GM12878 (cell line): ENCODE data around the gene NPLOC4. TPM values are rescaled to one million over a fixed set of nuclear protein-coding genes. Genes with fewer than 3 reads are reported as not detected.
"Not testable (repeated sequence)": the region's sequence is repeated elsewhere in the genome, so short reads cannot be mapped to it uniquely, and the experiment has no call there.

Experiments
- ATAC-seq: fragments of 200-7000 bp; cut with Tn5 transposase; 3 replicates; pipeline ENCODE4 v1.9.1; 2020; ENCODE audit warnings: mild to moderate bottlenecking, moderate library complexity
- BruUV-seq: library from RNA; stranded (reverse); fragments of 400-500 nt; replicated peaks from 2 replicates; lab custom pipeline; 2021; lab: Mats Ljungman, UMichigan
- CTCF ChIA-PET: fragments of 300-600 bp; sonication (Branson Sonifier 250); formaldehyde crosslinking; extraction: SDS; loops from one replicate; lab custom pipeline; 2021; ENCODE audit warnings: inconsistent platforms; lab: Yijun Ruan, JAX
- POLR2A ChIA-PET: fragments of 350-600 bp; formaldehyde crosslinking; extraction: SDS; loops from one replicate; lab custom pipeline; 2021; ENCODE audit warnings: inconsistent platforms; lab: Charles Lee
- RAD21 ChIA-PET: fragments of 300-600 bp; sonication (Branson Sonifier 250); formaldehyde crosslinking; loops from one replicate; lab custom pipeline; 2023; ENCODE audit warnings: antibody characterized with exemption; ENCODE audit not compliant: unreplicated experiment; lab: Charles Lee
- SMC1A ChIA-PET: fragments of 300-600 bp; sonication (Branson Sonifier 250); formaldehyde crosslinking; loops from one replicate; lab custom pipeline; 2023; ENCODE audit not compliant: unreplicated experiment, uncharacterized antibody; lab: Charles Lee
- DNase-seq: peaks from one replicate; pipeline ENCODE4 v3.0.0-alpha.2; 2011; ENCODE audit warnings: low read depth, low spot score
- FAIRE-seq: peaks from 3 replicates; lab custom pipeline; 2011; peaks lifted over from hg19 to GRCh38; lab: Jason Lieb, UNC
- H2AFZ ChIP-seq: 2 replicates; pipeline ENCODE4 v1.6.0; 2011; ENCODE audit warnings: low read depth, low read length, control low read depth; ENCODE audit not compliant: control insufficient read depth
- H3K27ac ChIP-seq: 2 replicates; pipeline ENCODE4 v1.5.1; 2011; ENCODE audit warnings: control low read depth; ENCODE audit not compliant: control insufficient read depth, insufficient read depth
- H3K27me3 ChIP-seq, 2 experiments: replicated peaks in 1 of 2; 2 replicates each; pipeline versions ENCODE4 v1.6.0 to v1.6.1; 2011; ENCODE audit warnings: low read length in 1 of 2; ENCODE audit not compliant: control insufficient read depth in 2 of 2, insufficient read depth in 2 of 2
- H3K36me3 ChIP-seq, 2 experiments: 2 replicates each; pipeline ENCODE4 v1.5.1; 2011; ENCODE audit warnings: low read length in 1 of 2; ENCODE audit not compliant: control insufficient read depth in 2 of 2, insufficient read depth in 2 of 2
- H3K4me1 ChIP-seq: 2 replicates; pipeline ENCODE4 v1.6.1; 2011; ENCODE audit warnings: mild to moderate bottlenecking, low read length, moderate library complexity, mixed read lengths; ENCODE audit not compliant: control insufficient read depth, insufficient read depth
- H3K4me2 ChIP-seq: 2 replicates; pipeline ENCODE4 v1.6.0; 2011; ENCODE audit warnings: control low read depth; ENCODE audit not compliant: control insufficient read depth, insufficient read depth
- H3K4me3 ChIP-seq: fragments of 200-600 bp; sonication (generic); 2 replicates; pipeline ENCODE4 v1.5.1; 2016
- H3K79me2 ChIP-seq: 2 replicates; pipeline ENCODE4 v1.6.0; 2011; ENCODE audit warnings: low read length; ENCODE audit not compliant: control insufficient read depth, insufficient read depth
- H3K9ac ChIP-seq: 2 replicates; pipeline ENCODE4 v1.8.0; 2011; ENCODE audit warnings: low read length, control low read depth, mixed read lengths; ENCODE audit not compliant: control insufficient read depth, insufficient read depth
- H3K9me3 ChIP-seq: replicated peaks from 3 replicates; pipeline ENCODE4 v1.5.1; 2011; ENCODE audit warnings: mild to moderate bottlenecking, low read length; ENCODE audit not compliant: control insufficient read depth, insufficient read depth
- H4K20me1 ChIP-seq: 2 replicates; pipeline ENCODE4 v1.6.0; 2011; ENCODE audit not compliant: control insufficient read depth, insufficient read depth
- POLR2A ChIP-seq: IDR thresholded peaks from 2 replicates; pipeline ENCODE4 v1.6.1; 2011; ENCODE audit warnings: low read depth, mild to moderate bottlenecking, low read length
- RAD21 ChIP-seq: IDR thresholded peaks from 2 replicates; pipeline ENCODE4 v1.6.1; 2011; ENCODE audit warnings: mild to moderate bottlenecking, low read depth, low read length, moderate library complexity; ENCODE audit not compliant: insufficient read depth
- RFX5 ChIP-seq: IDR thresholded peaks from 2 replicates; pipeline ENCODE4 v1.6.1; 2011; ENCODE audit warnings: low read depth, low read length, improper control_type of control experiment
- WGBS: methylation state at CpG from one replicate; pipeline ENCODE4 v1.1.6; 2016; ENCODE audit warnings: low lambda C conversion rate; ENCODE audit not compliant: insufficient replicate concordance, insufficient coverage; ENCODE audit errors: missing lambda C conversion rate; 5-methylcytosine and 5-hydroxymethylcytosine counted together
- in situ Hi-C: fragments of 300-500 bp; cut with MboI; formaldehyde crosslinking; loops from 9 replicates; pipeline ENCODE4 v1.14.3; 2018; ENCODE audit warnings: mixed read lengths
- intact Hi-C: fragments of 100-400 bp; cut with micrococcal nuclease; formaldehyde crosslinking; loops from one replicate; pipeline ENCODE4 v1.14.2; 2022; ENCODE audit not compliant: unreplicated experiment
- polyA plus RNA-seq, 11 experiments: library from polyadenylated mRNA; depleted of rRNA in 4 of 11; unstranded in 6 of 11; stranded (reverse) in 5 of 11; fragments of >200 nt; fragmentation: Nextera tagmentation in 4 of 11; fragmentation: Illumina TruSeq in 1 of 11; extraction: Ambion mirVana in 4 of 11; extraction: Trizol in 1 of 11; gene quantifications; 1 replicate in 1 of 11; 2 replicates in 10 of 11; pipeline versions ENCODE4 v1.2.1 to v1.2.3, GENCODE V29; 2011 to 2016; ENCODE audit warnings: inconsistent platforms in 2 of 11, missing spikeins in 2 of 11, low read depth in 1 of 11
- total RNA-seq, 4 experiments: library from RNA; depleted of rRNA in 3 of 4; stranded (reverse); fragments of >200 nt in 3 of 4; fragmentation: Illumina TruSeq in 1 of 4; extraction: Trizol in 1 of 4; gene quantifications; 2 replicates each; pipeline versions ENCODE4 v1.2.1 to v1.2.3, GENCODE V29; 2013 to 2021
- TF ChIP-seq, protein P1 (sequence below), 3 experiments: IDR thresholded peaks in 2 of 3; conservative IDR thresholded peaks in 1 of 3; 2 replicates each; pipeline ENCODE4 v1.5.1; 2011; ENCODE audit warnings: low read depth in 3 of 3, low read length in 3 of 3, mild to moderate bottlenecking in 3 of 3, control low read depth in 2 of 3, moderate library complexity in 2 of 3, inconsistent platforms in 1 of 3, mixed read lengths in 1 of 3; ENCODE audit not compliant: control insufficient read depth in 2 of 3, insufficient read depth in 1 of 3; ENCODE audit errors: extremely low read depth in 1 of 3

Gene NPLOC4
- total and polyA plus RNA-seq, 10 of the 15 experiments (the other 5 are each of a cell fraction or from before 2014, with no cell fraction given), result 1.5 to 83.7 (median 45.8) TPM

DNA sequence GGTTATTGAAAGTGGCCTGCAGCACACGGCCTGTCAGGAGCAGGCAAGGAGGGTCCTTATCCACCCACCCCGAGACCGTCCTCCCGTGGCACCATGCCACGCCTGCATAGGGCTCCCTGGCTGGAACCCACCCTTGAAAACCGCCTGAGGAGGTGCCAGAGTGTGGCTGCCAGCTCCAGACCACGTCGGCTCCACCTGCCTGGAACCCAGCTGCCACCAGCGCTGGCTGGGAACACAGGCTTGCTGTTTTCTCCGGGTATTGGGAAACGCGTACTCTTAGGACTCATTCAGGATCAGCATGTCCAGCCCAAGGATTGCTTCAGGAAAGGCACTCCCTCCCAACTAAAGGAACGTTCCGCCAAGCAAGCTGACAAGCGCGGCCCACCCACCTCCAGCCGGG, 40.0 kb upstream of the NPLOC4 start:
- SMC1A ChIA-PET, result no interaction called here
- no TSS peak for BruUV-seq
- FAIRE-seq, result no peak
- no peak overlapping the region for H2AFZ ChIP-seq
- H4K20me1 ChIP-seq, result no peaks in the 10 kb centered on the region
- intact Hi-C loops (no loop called here), in situ Hi-C loops (no loop called here)
- peak; percentile 37; the same call in 1 of the 2 replicates for TF ChIP-seq POLR2A
- no peak for TF ChIP-seq RFX5
- no peaks in the 10 kb centered on the region for H3K9me3 ChIP-seq
- H3K9ac ChIP-seq, result no peak overlapping the region
- no peak for ATAC-seq
- no peak overlapping the region for H3K4me3 ChIP-seq
- H3K27ac ChIP-seq, result no peak overlapping the region
- RAD21 ChIA-PET, result no interaction called here
- peaks cover 0 to 16% of the 10 kb centered on the region in 2 experiments; a peak in 3 of 4 replicates for H3K36me3 ChIP-seq
- H3K4me2 ChIP-seq, result no peak overlapping the region
- no peaks in the 10 kb centered on the region; the same call in 1 of the 2 replicates for H3K79me2 ChIP-seq
- no peak for DNase-seq
- H3K27me3 ChIP-seq, result no peaks in the 10 kb centered on the region
- CTCF ChIA-PET, result interaction anchor here (1.4 to 1.6 kb wide), 2 partner anchors 26 to 35 kb away, joined by 4 to 6 read pairs; partner anchors contain the start of genes MRPL12 and SLC25A10
- 81% methylated on average over 16 of the region's 17 CpGs for WGBS
- no peaks in the 10 kb centered on the region for H3K4me1 ChIP-seq
- POLR2A ChIA-PET, result interaction anchor here (0.7 kb wide), 1 partner anchor 8 kb away, joined by 3 read pairs; no protein-coding TSS in a partner anchor

DNA sequence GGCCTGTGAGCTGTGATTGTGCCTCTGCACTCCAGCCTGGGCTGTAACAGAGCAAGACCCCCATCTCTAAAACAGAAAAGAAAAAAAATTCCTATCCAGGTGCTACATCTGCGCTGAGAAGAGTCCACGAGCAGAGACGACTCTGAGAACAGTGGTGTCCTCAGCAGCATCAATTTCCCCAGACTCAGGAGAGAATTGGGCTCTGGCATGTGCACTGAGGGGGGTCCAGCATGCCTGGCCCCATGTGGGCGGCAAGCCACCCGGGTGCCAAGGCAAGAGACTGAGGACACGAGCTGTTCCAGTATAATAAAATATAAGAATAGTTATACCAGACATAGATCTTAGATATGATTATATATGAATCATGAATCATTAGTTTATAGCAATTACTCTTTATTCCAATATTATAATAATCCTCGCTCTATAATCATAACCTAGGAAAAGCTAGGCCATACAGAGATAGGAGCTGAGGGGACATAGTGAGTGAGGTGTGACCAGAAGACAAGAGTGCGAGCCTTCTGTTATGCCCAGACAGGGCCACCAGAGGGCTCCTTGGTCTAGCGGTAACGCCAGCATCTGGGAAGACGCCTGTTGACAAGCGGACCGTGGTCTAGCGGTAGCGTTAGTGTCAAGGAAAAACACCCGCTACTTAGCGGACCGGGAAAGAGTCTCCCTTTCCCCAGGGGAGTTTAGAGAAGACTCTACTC, 38.8 kb upstream of the NPLOC4 start:
- in situ Hi-C loops, H2AFZ ChIP-seq, POLR2A ChIA-PET, H3K4me3 ChIP-seq, H3K9me3 ChIP-seq, DNase-seq, intact Hi-C loops, H3K79me2 ChIP-seq, H3K27ac ChIP-seq, H3K27me3 ChIP-seq, H3K9ac ChIP-seq, H3K4me2 ChIP-seq, H4K20me1 ChIP-seq, BruUV-seq, H3K4me1 ChIP-seq: not testable (repeated sequence)
- WGBS, result 31% methylated on average over 16 of the region's 18 CpGs
- ATAC-seq (peak; percentile 42; the same call in 1 of the 3 replicates), FAIRE-seq (peak; percentile 88)
- CTCF ChIA-PET, result interaction anchor here (0.6 to 2.2 kb wide), 5 partner anchors 8 to 76 kb away, joined by 3 to 6 read pairs (median 5); partner anchors contain the start of genes ARL16, HGS and MRPL12
- peaks cover 7 to 22% of the 10 kb centered on the region in 2 experiments for H3K36me3 ChIP-seq
- TF ChIP-seq RAD21, result 0 out of 2 replicates have a peak, but pooled peaks have one; percentile 5
- TF ChIP-seq, protein P1, sequence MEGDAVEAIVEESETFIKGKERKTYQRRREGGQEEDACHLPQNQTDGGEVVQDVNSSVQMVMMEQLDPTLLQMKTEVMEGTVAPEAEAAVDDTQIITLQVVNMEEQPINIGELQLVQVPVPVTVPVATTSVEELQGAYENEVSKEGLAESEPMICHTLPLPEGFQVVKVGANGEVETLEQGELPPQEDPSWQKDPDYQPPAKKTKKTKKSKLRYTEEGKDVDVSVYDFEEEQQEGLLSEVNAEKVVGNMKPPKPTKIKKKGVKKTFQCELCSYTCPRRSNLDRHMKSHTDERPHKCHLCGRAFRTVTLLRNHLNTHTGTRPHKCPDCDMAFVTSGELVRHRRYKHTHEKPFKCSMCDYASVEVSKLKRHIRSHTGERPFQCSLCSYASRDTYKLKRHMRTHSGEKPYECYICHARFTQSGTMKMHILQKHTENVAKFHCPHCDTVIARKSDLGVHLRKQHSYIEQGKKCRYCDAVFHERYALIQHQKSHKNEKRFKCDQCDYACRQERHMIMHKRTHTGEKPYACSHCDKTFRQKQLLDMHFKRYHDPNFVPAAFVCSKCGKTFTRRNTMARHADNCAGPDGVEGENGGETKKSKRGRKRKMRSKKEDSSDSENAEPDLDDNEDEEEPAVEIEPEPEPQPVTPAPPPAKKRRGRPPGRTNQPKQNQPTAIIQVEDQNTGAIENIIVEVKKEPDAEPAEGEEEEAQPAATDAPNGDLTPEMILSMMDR (IDR thresholded peaks at IDR 0.05 in 2 of 3, conservative IDR thresholded peaks at IDR 0.05 in 1 of 3; ENCODE audit: control insufficient read depth in 2 of 3, extremely low read depth in 1 of 3, insufficient read depth in 1 of 3, low read depth in 3 of 3, low read length in 3 of 3), result peak; percentile 27 to 44 (median 27); a peak in 4 of 6 replicates
- RAD21 ChIA-PET, result interaction anchor here (1.4 kb wide), 1 partner anchor 28 kb away, joined by 3 read pairs; the partner anchor contains the start of gene MRPL12
- SMC1A ChIA-PET, result interaction anchor here (0.8 kb wide), 1 partner anchor 29 kb away, joined by 3 read pairs; no protein-coding TSS in a partner anchor
